GM19328 (cell line): Measurements from ENCODE around the gene DMPK.
"Not testable (repeated sequence)": the region's sequence is repeated elsewhere in the genome, so short reads cannot be mapped to it uniquely, and the experiment has no call there.

Experiments used
- ATAC-seq: cut with Tn5 transposase; IDR thresholded peaks from one replicate; pipeline ENCODE4 v1.9.1; 2021; ENCODE audit warnings: mild to moderate bottlenecking, moderate library complexity; ENCODE audit not compliant: unreplicated experiment

DMPK gene

DNA sequence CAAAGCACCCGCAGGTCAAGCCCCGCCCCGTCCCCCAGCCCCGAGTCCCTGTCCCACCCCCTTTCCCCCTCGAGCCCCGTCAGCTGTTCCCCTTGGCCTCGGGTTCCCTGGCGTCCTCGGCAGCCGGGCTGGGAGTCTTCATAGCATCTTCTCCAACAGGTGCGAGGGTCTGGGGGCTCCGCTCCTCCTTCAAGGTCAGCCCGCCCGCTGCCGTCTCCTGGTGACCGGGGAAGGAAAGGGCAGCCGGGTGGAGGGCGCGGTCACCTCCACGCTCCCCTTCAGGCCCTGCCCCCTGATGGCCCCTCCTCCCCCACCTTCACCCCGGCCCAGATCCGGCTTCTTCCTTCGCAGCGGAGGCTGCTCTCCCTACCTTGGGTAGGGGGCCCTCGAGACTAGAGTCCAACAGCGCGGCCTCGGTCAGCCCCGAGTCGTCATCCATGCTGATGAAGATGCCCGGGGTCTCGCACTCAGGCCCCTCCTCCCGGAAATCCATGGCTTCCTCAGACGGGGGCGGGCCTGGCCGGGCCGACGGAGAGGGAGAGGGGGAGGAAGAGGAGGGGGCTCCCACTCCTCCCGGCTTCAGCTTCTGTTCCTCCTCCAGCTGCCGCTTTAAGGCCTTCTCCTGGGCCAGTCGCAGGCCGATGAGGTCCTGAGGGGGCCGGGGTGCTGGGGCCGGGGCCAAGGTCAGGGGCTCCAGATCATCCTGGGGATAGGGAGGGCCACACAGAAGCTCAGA lies 33.4 kb upstream of the DMPK start:
- no peak for ATAC-seq

DNA sequence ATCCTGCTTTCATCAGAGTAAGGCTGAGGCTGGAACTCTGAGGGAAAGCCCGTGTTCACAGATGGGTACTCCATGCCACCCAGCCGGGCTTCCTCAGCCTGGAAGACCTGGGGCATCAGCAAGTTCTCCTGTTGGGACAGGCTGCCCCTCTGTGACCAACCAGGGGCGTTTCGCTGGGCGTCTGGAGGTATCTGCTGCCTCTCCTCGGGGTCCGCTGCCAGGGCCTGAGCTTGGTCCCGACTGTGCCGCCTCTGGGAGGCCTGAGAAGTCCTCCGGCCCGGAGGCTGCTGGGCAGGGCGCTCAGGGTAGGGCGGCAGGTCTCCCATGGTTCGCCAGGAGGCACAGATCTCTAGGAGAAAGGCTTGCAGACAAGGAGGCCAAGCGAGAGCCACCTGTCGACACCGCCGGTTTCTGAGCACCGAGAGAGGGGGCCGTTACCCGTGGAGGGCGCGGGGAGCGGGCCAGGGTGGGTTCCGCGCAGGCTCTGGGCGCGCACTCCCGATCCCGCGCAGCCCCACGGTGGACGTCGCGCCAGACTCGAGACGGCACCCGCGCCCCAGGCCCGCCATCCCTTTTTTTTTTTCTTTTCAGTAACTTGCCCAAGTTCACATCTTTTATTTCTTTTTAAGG lies 32.7 kb upstream of the DMPK start, which contains the start of gene RSPH6A:
Gene RSPH6A, minus strand, starts transcription at position 458 of the 630 bp plus-strand sequence. Its CDS starts 132 bp downstream, at position 326.
- no peak for ATAC-seq

DNA sequence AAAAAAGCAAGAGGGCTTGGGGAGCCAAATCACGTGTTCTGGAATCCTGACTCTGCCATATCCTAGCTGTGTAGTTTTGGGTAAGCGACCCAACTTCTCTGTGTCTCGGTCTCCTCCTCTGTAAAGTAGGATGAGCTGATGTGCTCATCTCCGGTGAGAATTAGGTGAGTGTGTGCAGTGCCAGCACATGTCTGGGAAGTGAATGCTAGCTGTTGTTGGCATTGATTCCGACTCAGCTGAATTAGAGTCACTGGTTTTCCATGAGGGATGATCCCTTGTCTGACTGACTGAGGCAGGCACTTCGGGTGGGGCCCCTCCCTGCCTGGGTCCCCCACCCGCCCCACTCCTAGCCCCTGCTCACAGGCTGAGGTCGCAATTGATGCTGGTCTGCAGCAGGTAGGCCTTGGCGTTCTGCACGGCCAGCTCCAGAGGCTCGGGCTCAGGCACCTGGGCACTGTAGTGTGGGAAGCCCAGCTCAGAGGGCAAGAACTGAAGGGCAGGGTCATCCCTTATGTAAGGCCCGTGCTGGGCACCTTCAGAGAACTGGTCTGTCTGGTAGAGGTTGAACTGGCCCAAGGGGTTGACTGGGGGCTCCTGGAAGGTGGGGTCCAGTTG lies 32.0 kb upstream of the DMPK start:
- no peak for ATAC-seq

DNA sequence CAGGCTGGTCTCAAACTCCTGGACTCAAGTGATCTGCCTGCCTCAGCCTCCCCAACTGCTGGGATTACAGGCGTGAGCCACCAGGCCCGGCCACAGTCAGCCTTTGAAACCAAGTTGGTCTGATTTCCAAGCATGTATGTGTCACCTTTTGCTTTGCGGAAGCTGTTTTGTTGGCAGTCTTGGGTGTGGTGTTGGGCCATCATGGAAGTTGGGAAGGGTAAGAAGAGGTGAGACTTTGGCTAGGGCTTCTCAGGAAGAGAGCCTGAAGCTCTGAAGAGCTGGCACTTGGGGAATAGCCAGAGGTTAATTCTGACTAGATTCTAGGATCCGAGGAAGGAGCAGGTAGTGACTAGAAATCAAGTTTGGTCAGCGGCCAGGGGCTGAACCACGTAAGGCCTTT lies 30.0 kb upstream of the DMPK start:
- ATAC-seq: no peak

DNA sequence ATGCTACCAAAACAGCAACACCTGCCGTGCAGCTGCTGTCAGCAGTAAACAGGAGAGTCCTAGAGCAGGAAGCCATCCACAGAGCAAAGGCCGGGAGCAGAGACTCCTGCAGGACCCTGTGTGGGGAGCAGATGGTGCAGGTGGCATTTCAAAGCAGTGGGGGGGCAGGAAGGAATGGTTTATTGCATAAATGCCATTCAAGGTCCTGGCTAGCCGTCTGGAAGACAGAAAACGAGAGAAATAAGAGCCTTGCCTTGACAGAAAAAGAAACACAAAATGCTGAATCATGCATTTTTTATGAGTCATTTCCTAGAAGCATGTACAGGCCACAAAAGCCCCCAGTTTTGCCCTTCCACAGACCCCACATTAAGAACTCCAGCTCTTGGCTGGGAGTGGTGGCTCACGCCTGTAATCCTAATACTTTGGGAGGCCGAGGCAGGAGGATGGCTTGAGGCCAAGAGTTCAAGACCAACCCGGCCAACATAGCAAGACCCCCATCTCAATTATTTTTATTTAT lies 27.4 kb upstream of the DMPK start:
- no peak for ATAC-seq

DNA sequence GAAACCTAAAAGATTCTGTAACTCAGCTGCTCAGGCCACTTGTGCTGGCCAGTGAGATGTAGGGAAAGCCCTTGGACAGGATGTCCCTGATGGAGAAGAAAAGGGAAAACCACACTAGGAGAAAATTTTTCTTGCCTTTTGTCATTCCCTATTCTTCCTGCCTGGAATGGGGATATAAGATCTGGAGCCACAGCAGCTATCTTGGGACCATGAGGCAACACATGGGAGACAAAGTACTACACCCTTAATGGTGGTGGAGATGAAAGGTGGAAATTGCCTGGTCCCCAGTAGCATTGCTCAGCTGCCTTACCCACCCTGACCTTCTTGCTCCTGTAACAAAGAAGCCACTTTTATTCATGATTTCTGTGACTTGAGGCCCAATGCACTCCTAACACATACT lies 23.4 kb upstream of the DMPK start:
- no peak for ATAC-seq

DNA sequence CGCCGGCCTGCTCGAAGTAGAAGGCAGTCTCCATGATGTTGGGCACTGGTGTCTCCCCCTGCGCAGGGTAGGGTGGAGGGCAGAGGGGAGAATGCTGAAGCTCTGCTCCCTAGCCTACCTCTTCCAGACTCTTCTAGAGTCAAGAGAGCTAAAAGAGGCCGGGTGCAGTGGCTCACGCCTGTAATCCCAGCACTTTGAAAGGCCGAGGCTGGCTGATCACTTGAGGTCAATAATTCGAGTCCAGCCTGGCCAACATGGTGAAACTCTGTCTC lies 22.6 kb upstream of the DMPK start:
- no peak for ATAC-seq

DNA sequence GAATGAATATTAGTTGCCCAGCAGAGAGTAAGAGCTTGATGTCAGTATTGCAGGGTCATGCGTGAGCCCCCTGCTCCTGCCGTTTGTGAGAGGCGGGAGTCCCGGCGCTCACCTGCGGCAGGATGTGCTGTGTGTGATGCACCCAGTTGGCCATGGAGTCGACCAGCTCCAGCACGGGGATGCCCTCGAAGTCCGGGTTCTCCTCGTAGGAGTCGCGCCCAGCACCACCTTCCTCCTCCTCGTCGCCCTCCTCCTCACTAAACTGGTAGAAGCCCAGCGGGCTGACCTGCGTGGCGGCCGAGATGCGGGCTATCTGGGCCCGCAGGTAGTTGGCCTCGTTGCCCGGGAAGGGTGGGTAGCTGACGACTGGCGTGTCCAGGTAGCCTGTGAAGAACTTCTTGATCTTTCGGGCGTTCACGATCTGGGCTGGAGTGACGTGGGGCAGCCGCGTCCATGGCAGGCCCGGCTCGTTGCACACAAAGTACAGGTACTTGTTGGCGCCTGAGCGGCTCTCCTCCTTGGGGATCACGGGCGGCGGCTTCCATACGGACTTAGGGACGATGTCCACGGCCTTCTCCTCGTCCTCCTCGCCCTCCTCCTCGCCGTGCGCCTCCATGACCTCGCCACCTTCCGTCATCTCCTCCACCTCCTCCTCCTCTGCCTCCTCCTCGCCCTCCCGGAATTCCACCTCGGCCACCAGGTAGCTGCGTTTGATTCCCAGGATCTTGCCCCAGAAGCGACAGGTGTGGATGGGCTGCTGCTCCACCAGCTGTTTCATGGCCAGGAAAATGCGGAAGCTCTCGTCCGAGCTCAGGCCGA lies 22.1 kb upstream of the DMPK start:
- no peak for ATAC-seq

DNA sequence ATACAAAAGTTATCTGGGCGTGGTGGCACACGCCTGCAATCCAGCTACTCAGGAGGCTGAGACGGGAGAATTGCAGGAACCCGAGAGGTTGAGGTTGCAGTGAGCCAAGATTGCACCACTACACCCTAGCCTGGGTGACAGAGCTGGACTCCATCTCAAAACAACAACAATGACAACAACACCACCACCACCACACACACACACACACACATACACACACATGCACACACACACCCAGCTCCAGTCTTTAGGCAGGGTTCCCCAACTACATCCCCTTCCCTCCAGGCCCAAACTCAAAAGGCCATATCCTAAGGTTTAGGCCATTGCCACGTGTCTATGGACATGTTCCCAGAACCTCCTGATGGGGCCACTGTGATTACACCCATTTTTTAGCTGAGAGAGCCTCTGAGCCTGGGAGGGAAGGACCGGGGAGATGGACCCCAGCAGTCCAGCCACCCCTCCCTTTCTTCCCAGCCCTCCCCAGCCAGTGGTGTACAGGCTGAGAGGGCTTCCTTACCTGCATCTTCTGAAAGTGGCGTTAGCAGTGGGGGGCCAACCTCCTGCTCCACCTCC lies 19.4 kb upstream of the DMPK start:
- ATAC-seq: no peak

DNA sequence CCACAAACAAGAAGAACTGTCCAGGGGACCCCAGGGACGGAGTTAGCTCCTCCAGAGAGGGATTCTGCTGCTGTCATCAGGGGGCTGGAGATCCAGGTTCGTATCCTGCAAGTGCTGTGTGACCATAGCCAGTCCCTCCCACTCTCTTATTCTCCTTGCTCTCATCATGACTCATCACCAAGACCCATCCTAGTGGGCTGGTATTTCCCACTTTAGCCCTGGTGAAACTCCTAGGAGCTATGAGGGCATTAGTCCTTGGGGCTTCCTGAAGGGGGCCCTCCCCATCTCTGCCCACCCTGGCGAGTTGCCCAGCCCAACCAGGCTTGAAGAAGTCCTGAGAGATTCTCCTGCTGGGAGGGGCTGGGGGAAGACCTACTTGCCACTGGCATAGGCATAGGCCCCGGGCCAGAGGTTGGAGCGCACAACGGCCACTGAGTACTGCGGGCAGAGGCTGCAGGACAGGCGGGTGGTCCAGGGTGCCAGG lies 17.8 kb upstream of the DMPK start:
- no peak for ATAC-seq

DNA sequence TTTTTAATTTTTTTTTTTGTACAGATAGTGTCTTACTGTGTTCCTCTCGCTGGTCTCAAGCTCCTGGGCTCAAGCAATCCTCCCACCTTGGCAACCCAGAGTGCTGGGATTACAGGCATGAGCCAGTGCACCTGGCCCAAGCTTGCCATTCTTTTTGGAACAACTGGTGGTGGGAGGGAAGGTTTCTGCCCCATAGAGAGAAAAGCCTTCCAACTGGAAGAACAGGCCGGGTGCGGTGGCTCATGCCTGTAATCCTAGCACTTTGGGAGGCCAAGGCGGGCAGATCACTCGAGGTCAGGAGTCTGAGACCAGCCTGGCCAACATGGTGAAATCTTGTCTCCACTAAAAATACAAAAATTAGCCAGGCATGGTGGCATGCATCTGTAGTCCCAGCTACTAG lies 17.3 kb upstream of the DMPK start:
- not testable (repeated sequence) for ATAC-seq

DNA sequence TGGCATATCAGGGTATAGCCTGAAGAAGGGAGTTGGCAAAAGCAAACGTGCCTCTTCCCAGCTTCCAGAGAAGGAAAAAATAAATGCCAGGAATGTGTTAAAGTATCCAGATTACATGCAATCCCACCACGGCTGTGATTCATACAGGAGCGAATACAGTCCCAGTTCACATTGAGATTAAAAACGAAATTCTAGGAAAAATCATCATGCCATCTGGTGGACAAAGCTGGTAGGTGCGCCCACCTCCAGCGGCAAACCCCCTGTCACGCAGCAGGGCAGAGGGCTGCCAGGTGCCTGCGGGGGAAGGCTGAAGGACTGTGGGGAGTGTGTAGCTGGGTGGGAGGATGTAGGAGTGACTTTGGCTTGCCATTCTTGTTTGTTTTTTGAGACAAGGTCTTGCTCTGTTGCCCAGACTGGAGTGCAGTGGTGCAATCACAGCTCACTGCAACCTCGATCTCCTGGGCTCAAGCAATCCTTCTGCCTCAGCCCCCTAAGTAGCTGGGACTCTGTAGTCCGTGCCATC lies 16.8 kb upstream of the DMPK start:
- no peak for ATAC-seq

DNA sequence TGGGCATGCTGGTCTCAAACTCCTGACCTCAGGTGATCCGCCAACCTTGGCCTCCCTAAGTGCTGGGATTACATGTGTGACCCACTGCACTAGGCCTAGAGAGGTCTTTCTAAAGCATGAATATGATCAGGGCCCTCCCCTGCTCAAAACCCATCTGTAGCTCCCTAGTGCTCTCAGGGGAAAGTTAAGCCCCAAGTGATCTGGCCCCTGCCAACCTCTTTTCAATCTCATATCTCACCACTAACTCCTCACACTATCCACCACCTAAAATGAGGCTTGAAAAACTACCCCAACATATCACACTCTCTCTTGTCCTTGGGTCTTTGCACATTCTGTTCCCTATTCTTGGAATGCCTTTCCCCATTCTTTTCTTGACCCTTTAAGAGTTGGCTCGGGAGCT lies 12.3 kb upstream of the DMPK start:
- ATAC-seq: no peak

DNA sequence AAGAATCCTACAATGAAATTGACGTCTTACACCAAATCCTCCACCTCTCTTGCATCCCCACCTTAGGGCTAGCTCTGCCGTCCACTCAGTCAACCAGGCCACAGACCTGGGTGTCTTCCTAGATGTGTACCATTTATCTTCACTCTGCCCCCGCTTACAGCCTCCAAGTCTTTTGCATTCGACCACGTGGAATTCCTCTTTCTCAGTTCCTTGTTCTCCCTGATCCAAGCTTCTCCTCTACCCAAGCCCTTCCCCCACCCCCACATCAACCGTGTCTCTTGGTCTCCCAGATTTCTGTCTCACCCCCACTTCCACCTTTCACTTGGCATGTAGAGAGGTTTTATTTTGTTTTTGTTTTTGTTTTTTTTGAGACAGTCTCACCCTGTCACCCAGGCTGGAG lies 11.6 kb upstream of the DMPK start:
- no peak for ATAC-seq

DNA sequence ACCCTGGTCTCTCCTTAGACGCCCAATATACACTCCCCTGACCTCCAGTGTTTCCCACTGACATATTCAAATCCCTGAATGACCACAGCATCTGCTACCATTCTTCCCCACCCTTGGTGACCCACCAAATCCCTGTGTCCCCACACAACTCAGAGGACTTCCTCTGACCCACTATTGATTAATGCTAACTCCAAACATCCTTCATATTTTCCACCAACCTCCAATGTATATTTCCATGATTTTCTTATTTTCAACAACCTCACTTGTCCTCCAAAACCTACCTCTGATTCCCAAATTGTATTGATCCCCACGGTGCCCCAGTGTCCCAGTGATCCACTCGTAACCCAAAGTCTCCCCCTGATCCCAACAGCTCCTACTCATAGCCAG lies 10.9 kb upstream of the DMPK start:
- no peak for ATAC-seq

DNA sequence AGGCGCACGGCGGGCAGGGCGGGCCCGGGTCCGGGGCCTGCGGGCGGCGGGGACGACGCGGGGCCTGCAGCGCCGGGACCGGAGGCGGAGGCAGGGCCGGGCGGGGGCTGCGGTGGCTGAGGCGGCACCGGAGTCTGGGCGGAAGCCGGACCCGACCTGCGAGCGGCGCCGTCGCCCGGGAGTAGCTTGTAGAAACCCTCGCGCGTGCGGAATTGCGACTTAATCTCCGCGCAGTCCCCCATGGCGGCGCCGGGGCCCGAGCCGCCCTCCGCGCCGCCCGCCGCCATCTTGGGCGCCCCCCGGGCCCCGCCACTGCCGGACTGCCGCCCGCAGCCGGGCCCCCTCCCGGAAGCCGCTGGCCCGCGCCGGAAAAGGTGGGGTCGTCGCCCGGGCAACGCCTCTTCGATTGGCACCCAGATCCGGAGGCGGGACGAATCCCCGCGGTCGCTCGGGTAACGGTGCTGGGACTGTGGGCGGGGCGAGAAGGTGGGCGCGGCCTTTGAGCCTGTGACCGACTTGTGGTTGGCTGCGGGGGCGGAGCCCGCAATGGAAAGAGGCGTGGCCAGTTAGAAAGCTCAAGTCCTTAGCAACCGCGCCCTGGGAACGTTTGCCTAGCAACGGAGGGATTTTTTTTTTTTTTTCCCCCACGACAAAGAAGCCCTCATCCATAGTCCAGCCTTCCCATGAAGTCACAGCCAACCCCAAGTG lies 10.3 kb upstream of the DMPK start, which contains the start of gene DMWD:
Gene DMWD, minus strand, starts transcription at position 376 of the 708 bp plus-strand sequence. Its CDS starts 89 bp downstream, at position 287.
- peak; percentile 92 for ATAC-seq

DNA sequence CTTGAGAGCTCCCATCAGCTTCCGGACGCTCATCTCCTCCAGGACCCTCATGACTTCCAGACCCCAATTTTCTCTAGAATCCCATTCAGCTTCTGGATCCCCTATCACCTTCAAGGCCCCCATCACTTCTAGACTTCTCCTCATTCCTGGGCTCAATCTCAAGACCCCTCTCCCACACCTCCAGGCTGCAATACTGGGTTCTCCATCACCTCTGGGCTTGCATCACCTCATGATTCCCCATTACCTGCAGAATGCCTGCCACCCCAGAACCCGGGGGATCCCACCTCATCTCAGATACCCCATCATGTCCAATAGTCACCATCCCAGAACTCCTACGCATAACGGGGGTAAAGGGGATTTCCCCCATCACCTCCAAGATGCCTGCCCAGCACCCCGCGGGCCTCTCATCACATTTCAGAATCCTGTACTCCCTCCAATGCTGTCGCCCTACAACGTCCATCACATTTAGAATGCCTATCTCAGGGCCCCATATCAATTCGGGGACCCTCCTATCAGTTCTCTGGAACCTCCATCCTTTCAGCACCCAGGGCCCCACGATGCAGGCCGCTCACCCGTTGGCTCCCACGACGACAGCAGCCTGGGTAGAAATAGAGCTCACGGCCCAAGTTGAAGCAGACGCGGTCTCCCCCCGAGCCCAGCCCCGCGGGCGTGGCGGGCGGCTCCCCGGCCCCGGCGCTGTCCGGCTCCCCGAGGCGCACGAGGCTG lies 9.6 kb upstream of the DMPK start:
- ATAC-seq: no peak

DNA sequence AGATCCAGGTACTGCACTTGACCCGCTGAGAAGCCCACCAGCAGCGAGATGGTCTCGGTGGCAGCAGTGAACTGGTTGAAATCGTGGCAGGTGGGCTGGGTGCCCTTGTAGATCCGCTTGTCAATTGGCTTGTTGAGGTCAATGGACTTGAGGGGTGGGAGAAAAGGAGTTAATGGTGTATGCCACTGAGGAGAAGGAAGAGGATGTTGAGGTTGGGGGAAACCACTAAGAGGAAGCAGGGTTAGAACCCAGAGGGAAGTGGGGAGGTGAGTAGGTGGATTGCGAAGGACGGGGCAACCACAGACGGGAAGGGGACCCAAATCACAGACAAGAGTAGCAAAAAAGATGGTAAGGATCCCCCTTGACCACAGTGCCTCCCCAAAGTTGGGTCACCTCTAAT lies 8.7 kb upstream of the DMPK start:
- no peak for ATAC-seq

DNA sequence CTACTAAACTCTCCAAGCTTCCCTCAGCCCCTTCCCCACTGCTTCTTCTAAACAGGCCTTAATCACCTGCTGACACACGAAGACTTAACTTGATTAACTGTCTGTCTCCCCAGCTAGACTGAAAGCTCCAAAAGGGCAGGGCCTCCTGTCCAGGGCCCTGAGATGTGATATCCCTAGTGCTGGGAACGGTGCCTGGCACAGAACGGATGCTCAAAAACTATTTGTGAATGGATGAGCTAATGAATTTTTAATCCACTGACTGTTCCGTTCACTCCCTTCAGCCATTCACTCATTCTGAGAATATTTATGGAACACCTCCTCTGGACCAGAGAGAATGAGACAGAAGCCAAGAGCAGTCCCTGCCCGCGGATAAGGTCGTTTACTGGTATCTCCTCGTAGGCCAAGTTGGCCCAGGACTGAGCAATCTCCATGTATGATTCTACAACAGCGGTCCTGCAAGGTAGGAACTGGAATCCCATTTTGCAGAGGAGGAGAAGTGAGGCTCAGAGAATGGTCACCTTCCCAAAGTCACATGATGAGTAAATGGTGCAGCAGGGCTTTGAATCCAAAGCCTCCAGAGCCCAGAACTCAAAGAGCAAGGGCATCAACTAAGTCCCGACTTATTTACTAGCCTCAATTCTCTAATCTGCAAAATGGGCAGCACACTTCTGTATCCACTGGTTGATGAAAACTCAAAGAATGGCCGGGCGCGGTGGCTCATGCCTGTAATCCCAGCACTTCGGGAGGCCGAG lies 6.9 kb upstream of the DMPK start:
- ATAC-seq: no peak
